ENCODE results near the gene TMEM145. TPM values are rescaled to one million over a fixed set of nuclear protein-coding genes. Genes with fewer than 3 reads are reported as not detected.

TMEM145 gene
- total RNA-seq, 4 donors from 2014 or later = 0.69 TPM; not detected in 3

GRCh38 chr19:42360787-42361544 is 47.9 kb downstream of the TMEM145 start:
- TF ChIP-seq POLR2A (IDR thresholded peaks at IDR 0.05) (no peak), CTCF (IDR thresholded peaks at IDR 0.05) (no peak)
- no peaks in the 10 kb centered on the region for H3K27me3 ChIP-seq
- H3K36me3 ChIP-seq = no peaks in the 10 kb centered on the region
- no peaks in the 10 kb centered on the region for H3K4me1 ChIP-seq
- H3K4me3 ChIP-seq = no peak overlapping the region
- no peak overlapping the region for H3K27ac ChIP-seq
- intact Hi-C loops (cut with DNase I; ENCODE audit: low total_unique reads) = no loop called here
- peaks cover 0 to 9% of the 10 kb centered on the region in 2 donors for H3K9me3 ChIP-seq
- DNase-seq = no peak

DNA sequence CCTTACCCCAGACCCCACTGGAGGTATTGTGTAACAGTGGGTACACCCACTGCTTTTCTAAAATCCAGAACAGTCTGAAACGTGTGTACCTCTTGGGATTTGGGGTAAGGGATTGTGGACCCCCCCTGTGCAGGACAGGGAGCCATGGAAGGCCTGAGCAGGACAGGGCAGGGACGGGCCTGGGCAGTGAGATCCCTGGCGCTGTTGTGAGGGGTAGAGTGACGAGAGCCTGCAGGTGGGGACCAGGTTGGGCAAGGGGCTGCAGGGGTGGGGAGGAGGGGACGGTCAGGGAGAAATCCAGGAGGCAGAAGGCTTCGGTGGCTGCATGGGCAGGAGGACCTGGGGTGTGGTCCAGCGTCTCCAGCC is 48.4 kb downstream of the TMEM145 start:
- Histone ChIP-seq H3K9me3 (peaks cover 0 to 9% of the 10 kb centered on the region in 2 donors), H3K27me3 (no peaks in the 10 kb centered on the region), H3K4me3 (no peak overlapping the region), H3K36me3 (no peaks in the 10 kb centered on the region), H3K4me1 (no peaks in the 10 kb centered on the region), H3K27ac (no peak overlapping the region)
- DNase-seq = no peak
- TF ChIP-seq POLR2A (IDR thresholded peaks at IDR 0.05) (no peak), CTCF (IDR thresholded peaks at IDR 0.05) (no peak)
- intact Hi-C loops (cut with DNase I; ENCODE audit: low total_unique reads) = no loop called here

- intact Hi-C loops (cut with DNase I; ENCODE audit: low total_unique reads) = no loop called here
- Histone ChIP-seq H3K4me1 (no peaks in the 10 kb centered on the region), H3K4me3 (no peak overlapping the region), H3K9me3 (peaks cover 0 to 9% of the 10 kb centered on the region in 2 donors), H3K36me3 (no peaks in the 10 kb centered on the region), H3K27ac (no peak overlapping the region), H3K27me3 (no peaks in the 10 kb centered on the region)
- no peak for TF ChIP-seq CTCF (IDR thresholded peaks at IDR 0.05)
- no peak for TF ChIP-seq POLR2A (IDR thresholded peaks at IDR 0.05)
- DNase-seq = no peak
Observed at GRCh38 chr19:42362342-42362741, 49.2 kb downstream of the TMEM145 start.

DNA sequence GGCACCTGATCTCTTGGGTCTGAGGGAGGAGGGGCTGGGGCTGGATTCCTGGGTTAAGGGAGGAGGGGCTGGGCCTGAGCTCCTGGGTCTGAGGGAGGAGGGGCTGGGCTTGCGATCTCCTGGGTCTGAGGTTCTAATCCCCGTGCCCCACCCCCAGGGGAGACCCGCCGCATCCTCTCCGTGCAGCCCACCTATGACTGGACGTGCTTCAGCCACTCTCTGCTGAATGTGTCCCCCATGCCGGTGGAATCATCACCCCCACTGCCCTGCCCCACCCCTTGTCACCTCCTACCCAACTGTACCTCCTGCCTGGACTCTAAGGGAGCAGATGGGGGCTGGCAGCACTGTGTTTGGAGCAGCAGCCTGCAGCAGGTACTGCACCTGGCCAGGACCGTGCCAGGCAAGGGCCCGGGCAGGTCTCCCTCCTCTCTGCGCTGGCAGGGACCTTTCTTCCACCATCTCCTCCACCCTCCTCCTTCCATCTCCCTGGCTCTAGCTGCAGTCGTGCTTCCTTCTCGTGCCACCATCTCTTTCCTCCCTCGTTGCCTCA is 49.9 kb downstream of the TMEM145 start:
- H3K4me1 ChIP-seq = no peaks in the 10 kb centered on the region
- H3K27ac ChIP-seq = no peak overlapping the region
- no peaks in the 10 kb centered on the region for H3K36me3 ChIP-seq
- TF ChIP-seq CTCF (IDR thresholded peaks at IDR 0.05) = no peak
- TF ChIP-seq POLR2A (IDR thresholded peaks at IDR 0.05) = no peak
- no peak overlapping the region for H3K4me3 ChIP-seq
- H3K9me3 ChIP-seq = peaks cover 0 to 9% of the 10 kb centered on the region in 2 donors
- no peaks in the 10 kb centered on the region for H3K27me3 ChIP-seq
- intact Hi-C loops (cut with DNase I; ENCODE audit: low total_unique reads) = no loop called here
- no peak for DNase-seq

GRCh38 chr19:42363614-42364346 is 50.7 kb downstream of the TMEM145 start:
- Histone ChIP-seq H3K27ac (no peak overlapping the region), H3K4me3 (no peak overlapping the region), H3K27me3 (no peaks in the 10 kb centered on the region), H3K9me3 (peaks cover 0 to 9% of the 10 kb centered on the region in 2 donors), H3K36me3 (no peaks in the 10 kb centered on the region), H3K4me1 (no peaks in the 10 kb centered on the region)
- intact Hi-C loops (cut with DNase I; ENCODE audit: low total_unique reads) = no loop called here
- DNase-seq = no peak
- TF ChIP-seq CTCF (IDR thresholded peaks at IDR 0.05) (no peak), POLR2A (IDR thresholded peaks at IDR 0.05) (no peak)

Data from uterus (tissue), 4 donors.